ENCODE data around the gene TCP1.

DNA sequence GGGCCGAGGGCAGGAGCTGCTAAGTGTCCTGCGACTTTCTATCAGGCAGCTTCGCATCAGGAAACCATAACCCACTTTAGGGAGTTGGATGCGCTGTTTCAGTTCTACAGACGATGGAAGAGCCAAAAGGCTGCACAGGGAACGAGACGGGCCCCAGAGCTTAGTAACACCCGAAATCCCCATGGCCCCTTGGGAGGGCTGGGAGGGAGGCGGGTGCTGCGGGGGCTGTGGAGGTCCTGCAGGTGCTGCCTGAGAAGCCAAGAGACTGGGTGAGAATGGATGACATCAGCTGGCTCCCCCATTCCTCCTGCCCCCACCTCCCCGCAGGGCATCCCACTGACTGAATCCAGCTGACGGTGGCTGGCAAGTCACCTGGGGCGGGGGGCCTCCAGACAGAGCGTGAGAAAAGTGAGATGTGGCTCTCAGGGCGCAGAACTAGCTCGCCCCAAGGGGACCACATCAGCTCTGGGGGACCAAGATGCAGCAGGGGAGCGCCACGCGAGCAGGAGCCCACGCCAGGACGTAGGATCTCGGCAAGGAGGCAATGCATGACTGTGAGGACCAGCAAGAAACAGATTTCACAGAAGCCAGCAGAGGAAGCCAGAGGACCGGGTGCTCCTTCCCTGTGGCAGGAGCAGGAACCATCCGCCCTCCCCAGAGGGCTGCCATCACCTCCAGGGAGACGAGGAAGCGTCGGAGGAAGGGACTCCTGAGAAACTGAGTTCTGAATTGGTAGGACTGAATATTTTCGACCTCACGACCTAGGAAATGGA, 47.5 kb upstream of the TCP1 start:
- no peak for TF ChIP-seq FOXM1 (IDR thresholded peaks at IDR 0.05; ENCODE audit: borderline replicate concordance)
- TF ChIP-seq SUZ12 (IDR thresholded peaks at IDR 0.05) = no peak
- TF ChIP-seq BHLHE40 (IDR thresholded peaks at IDR 0.05; ENCODE audit: borderline replicate concordance) = no peak
- TF ChIP-seq NFRKB (IDR thresholded peaks at IDR 0.05) = no peak
- no peak for TF ChIP-seq ZNF384 (IDR thresholded peaks at IDR 0.05)

Data from HEK293T (cell line).